H1 (cell line): Measurements from ENCODE around the gene SLC22A6. TPM values are rescaled to one million over a fixed set of nuclear protein-coding genes. Genes with fewer than 3 reads are reported as not detected.

Experiments used
- CTCF ChIA-PET: fragments of 300-600 bp; sonication (Branson Sonifier 250); formaldehyde crosslinking; loops from one replicate; lab custom pipeline; 2021; ENCODE audit not compliant: partially characterized antibody; lab: Charles Lee
- POLR2A ChIA-PET: fragments of 300-600 bp; sonication (Branson Sonifier 250); formaldehyde crosslinking; loops from one replicate; lab custom pipeline; 2021; ENCODE audit warnings: inconsistent platforms; ENCODE audit not compliant: partially characterized antibody; lab: Charles Lee
- DNase-seq, 2 experiments: peaks; one replicate each; pipeline versions ENCODE4 v3.0.0 to v3.0.0-alpha.2; 2010 to 2022; ENCODE audit warnings: low spot score in 2 of 2, low read depth in 1 of 2, mixed read lengths in 1 of 2
- FAIRE-seq: peaks from 2 replicates; lab custom pipeline; 2011; peaks lifted over from hg19 to GRCh38; lab: Jason Lieb, UNC
- H2AFZ ChIP-seq: 2 replicates; pipeline ENCODE4 v1.8.1; 2012; ENCODE audit warnings: low read length, inconsistent platforms
- H2AK5ac ChIP-seq: 2 replicates; pipeline ENCODE4 v1.6.1; 2013; ENCODE audit warnings: low read depth, low read length
- H2BK120ac ChIP-seq: replicated peaks from 2 replicates; pipeline ENCODE3; 2013; ENCODE audit warnings: low read depth, low read length, inconsistent platforms
- H2BK12ac ChIP-seq: 2 replicates; pipeline ENCODE4 v1.6.1; 2013; ENCODE audit warnings: low read depth, low read length
- H2BK15ac ChIP-seq: 2 replicates; pipeline ENCODE4 v1.6.1; 2013; ENCODE audit warnings: low read length
- H2BK20ac ChIP-seq: 2 replicates; pipeline ENCODE4 v1.6.1; 2013; ENCODE audit warnings: low read length
- H2BK5ac ChIP-seq: 2 replicates; pipeline ENCODE4 v1.6.1; 2013; ENCODE audit warnings: low read depth, low read length
- H3K14ac ChIP-seq: 2 replicates; pipeline ENCODE4 v1.6.1; 2013; ENCODE audit warnings: inconsistent platforms; ENCODE audit not compliant: insufficient read length
- H3K18ac ChIP-seq: 2 replicates; pipeline ENCODE4 v1.6.1; 2013; ENCODE audit warnings: low read length; ENCODE audit errors: extremely low read depth
- H3K23ac ChIP-seq: 2 replicates; pipeline ENCODE4 v1.6.1; 2013; ENCODE audit warnings: inconsistent platforms; ENCODE audit not compliant: insufficient read length
- H3K23me2 ChIP-seq: 2 replicates; pipeline ENCODE4 v1.6.1; 2013; ENCODE audit warnings: low read depth, low read length
- H3K27ac ChIP-seq: 2 replicates; pipeline ENCODE4 v1.6.1; 2011; ENCODE audit warnings: low read depth, low read length, inconsistent platforms
- H3K27me3 ChIP-seq, 4 experiments: replicated peaks in 1 of 4; 1 replicate in 1 of 4; 2 replicates in 3 of 4; pipeline versions ENCODE4 v1.6.1 to v1.8.1; 2011 to 2013; ENCODE audit warnings: low read length in 3 of 4, mild to moderate bottlenecking in 3 of 4, inconsistent platforms in 2 of 4, mixed read lengths in 2 of 4, moderate library complexity in 1 of 4; ENCODE audit not compliant: control insufficient read depth in 3 of 4, insufficient read depth in 3 of 4; ENCODE audit errors: extremely low read depth in 1 of 4
- H3K36me3 ChIP-seq, 4 experiments: 2 replicates each; pipeline versions ENCODE4 v1.6.1 to v1.8.1; 2011 to 2013; ENCODE audit warnings: mild to moderate bottlenecking in 4 of 4, low read length in 3 of 4, moderate library complexity in 2 of 4, control low read depth in 1 of 4, inconsistent platforms in 1 of 4; ENCODE audit not compliant: insufficient read depth in 4 of 4, control insufficient read depth in 2 of 4
- H3K4ac ChIP-seq: replicated peaks from 2 replicates; pipeline ENCODE3; 2013; ENCODE audit warnings: low read length, low read depth, mixed read lengths, inconsistent platforms; ENCODE audit not compliant: insufficient read length
- H3K4me1 ChIP-seq, 4 experiments: replicated peaks in 1 of 4; 1 replicate in 1 of 4; 2 replicates in 3 of 4; pipeline versions ENCODE4 v1.6.1 to v1.8.1; 2011 to 2013; ENCODE audit warnings: low read length in 3 of 4, inconsistent platforms in 2 of 4, mixed read lengths in 1 of 4; ENCODE audit not compliant: insufficient read depth in 4 of 4, control insufficient read depth in 3 of 4
- H3K4me2 ChIP-seq, 2 experiments: 2 replicates each; pipeline versions ENCODE4 v1.6.1 to v1.8.1; 2011 to 2013; ENCODE audit warnings: low read depth in 2 of 2, low read length in 2 of 2, control low read depth in 1 of 2, inconsistent platforms in 1 of 2, mild to moderate bottlenecking in 1 of 2; ENCODE audit not compliant: insufficient read depth in 1 of 2
- H3K4me3 ChIP-seq, 4 experiments: fragments of 200-600, 300-600 bp in 1 of 4; sonication (generic), shearing (Covaris generic), sonication (Bioruptor Twin) in 1 of 4; 2 replicates each; pipeline versions ENCODE4 v1.5.1 to v1.8.1; 2011 to 2016; ENCODE audit warnings: low read length in 4 of 4, low read depth in 3 of 4, control low read depth in 2 of 4, inconsistent platforms in 2 of 4, mild to moderate bottlenecking in 2 of 4, mixed read lengths in 1 of 4, moderate library complexity in 1 of 4; ENCODE audit not compliant: insufficient read depth in 2 of 4; ENCODE audit errors: extremely low read depth in 1 of 4
- H3K56ac ChIP-seq: replicated peaks from 2 replicates; pipeline ENCODE3; 2013; ENCODE audit warnings: low read depth, mild to moderate bottlenecking, mixed read lengths, low read length, inconsistent platforms; ENCODE audit not compliant: insufficient read length
- H3K79me1 ChIP-seq: 2 replicates; pipeline ENCODE4 v1.6.1; 2013; ENCODE audit warnings: low read depth, low read length, control low read depth
- H3K79me2 ChIP-seq, 2 experiments: 2 replicates each; pipeline versions ENCODE4 v1.6.1 to v1.8.1; 2012 to 2013; ENCODE audit warnings: low read length in 2 of 2, mild to moderate bottlenecking in 2 of 2, inconsistent platforms in 1 of 2; ENCODE audit not compliant: insufficient read depth in 2 of 2, control insufficient read depth in 1 of 2
- H3K9ac ChIP-seq, 4 experiments: replicated peaks in 1 of 4; 1 replicate in 1 of 4; 2 replicates in 3 of 4; pipeline versions ENCODE4 v1.6.1 to v1.8.1; 2011 to 2013; ENCODE audit warnings: low read depth in 3 of 4, low read length in 3 of 4, control low read depth in 2 of 4, mild to moderate bottlenecking in 2 of 4, moderate library complexity in 2 of 4, inconsistent platforms in 1 of 4; ENCODE audit errors: extremely low read depth in 1 of 4
- H3K9me3 ChIP-seq, 2 experiments: 2 replicates each; pipeline versions ENCODE4 v1.6.1 to v1.8.1; 2012 to 2013; ENCODE audit warnings: mild to moderate bottlenecking in 2 of 2, moderate library complexity in 2 of 2, control low read depth in 1 of 2, inconsistent platforms in 1 of 2, low read depth in 1 of 2, low read length in 1 of 2, mixed read lengths in 1 of 2; ENCODE audit not compliant: insufficient read depth in 2 of 2
- H4K20me1 ChIP-seq, 2 experiments: replicated peaks in 1 of 2; 2 replicates each; pipeline versions ENCODE3 to v1.8.1; 2011 to 2013; ENCODE audit warnings: inconsistent platforms in 2 of 2, low read length in 2 of 2, mild to moderate bottlenecking in 1 of 2; ENCODE audit not compliant: insufficient read depth in 2 of 2, control insufficient read depth in 1 of 2
- H4K5ac ChIP-seq: 2 replicates; pipeline ENCODE4 v1.6.1; 2013; ENCODE audit warnings: low read length, low read depth, mixed read lengths, inconsistent platforms; ENCODE audit not compliant: insufficient read length
- H4K8ac ChIP-seq: 2 replicates; pipeline ENCODE4 v1.8.0; 2013; ENCODE audit warnings: mild to moderate bottlenecking, moderate library complexity, low read length, inconsistent platforms; ENCODE audit not compliant: insufficient read depth; ENCODE audit errors: extremely low read depth
- H4K91ac ChIP-seq: replicated peaks from 2 replicates; pipeline ENCODE3; 2013; ENCODE audit warnings: low read length, mixed read lengths, inconsistent platforms; ENCODE audit not compliant: insufficient read length
- ATF2 ChIP-seq: IDR thresholded peaks from 2 replicates; pipeline ENCODE4 v1.6.1; 2012; ENCODE audit warnings: low read length, inconsistent platforms
- FOSL1 ChIP-seq: IDR thresholded peaks from 2 replicates; pipeline ENCODE4 v1.6.1; 2011; ENCODE audit warnings: mild to moderate bottlenecking, low read depth, low read length, moderate library complexity; ENCODE audit not compliant: insufficient read depth
- GABPA ChIP-seq: IDR thresholded peaks from 2 replicates; pipeline ENCODE4 v1.6.1; 2011; ENCODE audit warnings: mild to moderate bottlenecking, low read length, moderate library complexity, borderline replicate concordance; ENCODE audit not compliant: insufficient read depth
- GTF2F1 ChIP-seq: IDR thresholded peaks from 2 replicates; pipeline ENCODE4 v1.6.1; 2012; ENCODE audit warnings: low read depth, low read length, improper control_type of control experiment, borderline replicate concordance
- JUND ChIP-seq: IDR thresholded peaks from 2 replicates; pipeline ENCODE4 v1.6.1; 2011; ENCODE audit warnings: mild to moderate bottlenecking, improper control_type of control experiment, low read length
- NRF1 ChIP-seq: IDR thresholded peaks from 2 replicates; pipeline ENCODE4 v1.6.1; 2011; ENCODE audit warnings: mild to moderate bottlenecking, low read depth, low read length, improper control_type of control experiment
- POLR2AphosphoS5 ChIP-seq: IDR thresholded peaks from 2 replicates; pipeline ENCODE4 v1.6.1; 2011; ENCODE audit warnings: low read depth, low read length
- RXRA ChIP-seq: IDR thresholded peaks from 2 replicates; pipeline ENCODE4 v1.6.1; 2011; ENCODE audit warnings: low read depth, mild to moderate bottlenecking, low read length, moderate library complexity; ENCODE audit not compliant: insufficient read depth
- YY1 ChIP-seq: IDR thresholded peaks from 2 replicates; pipeline ENCODE4 v1.6.1; 2011; ENCODE audit warnings: low read depth, mild to moderate bottlenecking, low read length
- ZNF274 ChIP-seq: IDR thresholded peaks from 2 replicates; pipeline ENCODE4 v1.7.0; 2012; ENCODE audit warnings: low read length, borderline replicate concordance; ENCODE audit errors: extremely low read depth
- WGBS, 2 experiments: shearing (Covaris generic) in 1 of 2; methylation state at CpG; one replicate each; pipeline versions ENCODE4 v1.1.6 to v1.1.7; 2013 to 2015; ENCODE audit warnings: low lambda C conversion rate in 2 of 2, mixed read lengths in 2 of 2, inconsistent platforms in 1 of 2, low coverage in 1 of 2, missing lambda C conversion rate in 1 of 2; ENCODE audit not compliant: insufficient replicate concordance in 2 of 2, insufficient coverage in 1 of 2, insufficient read length in 1 of 2; ENCODE audit errors: extremely low coverage in 1 of 2, missing lambda C conversion rate in 1 of 2; 5-methylcytosine and 5-hydroxymethylcytosine counted together
- polyA plus RNA-seq, 7 experiments: library from polyadenylated mRNA; depleted of rRNA in 3 of 7; stranded (reverse) in 5 of 7; unstranded in 2 of 7; fragments of >200 nt in 5 of 7; fragments of 200-250 nt in 2 of 7; gene quantifications; 1 replicate in 5 of 7; 2 replicates in 1 of 7; 4 replicates in 1 of 7; pipeline versions ENCODE4 v1.2.1 to v1.2.3, GENCODE V29; 2011 to 2013; ENCODE audit warnings: missing spikeins in 2 of 7, mixed read lengths in 2 of 7
- total RNA-seq: library from RNA; stranded (reverse); fragmentation: NEBNext Ultra II Directional; extraction: Animal tissue kit (Norgen Biotek cat#: 25700); gene quantifications from 2 replicates; pipeline ENCODE4 v1.2.1, GENCODE V29; 2021

Gene SLC22A6
- total and polyA plus RNA-seq, 2 of the 8 experiments (the other 6 are each of a cell fraction or from before 2014, with no cell fraction given): not detected

GRCh38 chr11:62994775-62995174, 10.0 kb upstream of the SLC22A6 start:
- Histone ChIP-seq H4K20me1 (no peaks in the 10 kb centered on the region), H3K18ac (no peak overlapping the region), H3K4me1 (no peaks in the 10 kb centered on the region; a peak in 1 of 7 replicates), H3K4me2 (no peak overlapping the region), H3K9me3 (peaks cover 0 to 4% of the 10 kb centered on the region in 2 experiments; a peak in 2 of 4 replicates), H2AFZ (no peak overlapping the region), H3K79me2 (no peaks in the 10 kb centered on the region), H3K9ac (no peak overlapping the region), H3K27ac (no peak overlapping the region), H2BK20ac (no peak overlapping the region; the same call in 1 of the 2 replicates), H4K5ac (no peak overlapping the region), H2BK15ac (no peak overlapping the region), H3K56ac (no peak overlapping the region), H3K27me3 (no peaks in the 10 kb centered on the region; a peak in 2 of 7 replicates), H3K4me3 (no peak overlapping the region), H3K23ac (no peak overlapping the region), H3K79me1 (no peaks in the 10 kb centered on the region), H4K8ac (no peak overlapping the region), H3K14ac (no peak overlapping the region), H2BK5ac (no peak overlapping the region), H3K4ac (no peak overlapping the region), H3K36me3 (no peaks in the 10 kb centered on the region), H2AK5ac (no peak overlapping the region), H2BK120ac (no peak overlapping the region), H4K91ac (no peak overlapping the region), H3K23me2 (no peaks in the 10 kb centered on the region), H2BK12ac (no peak overlapping the region)
- DNase-seq: no peak
- FAIRE-seq: no peak
- WGBS, 2 experiments: 85% methylated on average over 4 of the region's 4 CpGs; no CpG with 5 or more reads in 1 of the 2 experiments
- ChIA-PET POLR2A (interaction anchor here (1.8 kb wide), 1 partner anchor 13 kb away, joined by 6 read pairs; no protein-coding TSS in a partner anchor), CTCF (interaction anchor here (0.9 to 13.8 kb wide), 8 partner anchors 10 to 88 kb away, joined by 3 to 132 read pairs (median 6); partner anchors contain the start of genes SLC22A6 and SLC22A8)
- TF ChIP-seq YY1: no peak
- no peak for TF ChIP-seq GTF2F1
- TF ChIP-seq POLR2AphosphoS5: no peak
- TF ChIP-seq NRF1: no peak
- TF ChIP-seq JUND: no peak
- no peak for TF ChIP-seq ATF2
- no peak for TF ChIP-seq ZNF274
- no peak for TF ChIP-seq FOSL1
- no peak for TF ChIP-seq RXRA
- no peak for TF ChIP-seq GABPA
